ENCODE data around the gene FOCAD.

FOCAD gene

DNA sequence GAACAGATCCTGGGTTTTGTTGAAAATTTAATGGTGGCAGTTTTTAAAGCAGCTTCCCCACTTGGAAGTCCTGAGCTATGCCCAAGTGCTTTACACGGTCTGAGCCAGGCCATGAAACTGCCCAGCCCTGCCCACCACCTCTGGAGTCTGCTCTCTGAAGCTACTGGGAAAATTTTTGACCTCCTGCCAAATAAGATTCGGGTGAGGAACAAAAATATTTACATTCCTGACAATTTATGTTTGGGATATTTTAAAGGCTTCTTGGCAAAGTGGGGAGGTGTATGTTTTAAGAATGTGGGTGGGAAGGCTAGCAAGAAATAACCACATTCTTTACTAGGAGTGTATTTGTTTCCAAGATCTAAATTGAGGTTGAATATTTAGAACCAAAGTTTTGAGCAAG is 297.4 kb downstream of the FOCAD start:
- DNase-seq: no peak

DNA sequence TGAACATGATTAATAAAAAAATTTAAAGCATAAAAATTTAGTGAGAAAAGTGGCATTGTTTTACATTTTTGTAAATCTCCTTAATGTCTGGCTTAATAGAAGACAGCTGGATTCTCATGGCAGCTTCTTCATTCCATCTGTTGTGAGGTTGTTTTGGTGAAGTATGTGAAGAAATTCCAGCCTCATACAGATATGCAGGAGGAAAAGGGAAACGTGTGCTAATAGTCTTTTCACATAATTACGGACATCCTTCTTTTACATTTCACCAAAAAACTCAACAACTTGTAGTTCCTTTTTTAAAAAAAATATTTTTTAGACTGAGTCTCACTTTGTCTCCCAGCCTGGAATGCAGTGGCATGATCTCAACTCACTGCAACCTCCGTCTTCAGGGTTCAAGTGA is 300.4 kb downstream of the FOCAD start:
- no peak for DNase-seq

DNA sequence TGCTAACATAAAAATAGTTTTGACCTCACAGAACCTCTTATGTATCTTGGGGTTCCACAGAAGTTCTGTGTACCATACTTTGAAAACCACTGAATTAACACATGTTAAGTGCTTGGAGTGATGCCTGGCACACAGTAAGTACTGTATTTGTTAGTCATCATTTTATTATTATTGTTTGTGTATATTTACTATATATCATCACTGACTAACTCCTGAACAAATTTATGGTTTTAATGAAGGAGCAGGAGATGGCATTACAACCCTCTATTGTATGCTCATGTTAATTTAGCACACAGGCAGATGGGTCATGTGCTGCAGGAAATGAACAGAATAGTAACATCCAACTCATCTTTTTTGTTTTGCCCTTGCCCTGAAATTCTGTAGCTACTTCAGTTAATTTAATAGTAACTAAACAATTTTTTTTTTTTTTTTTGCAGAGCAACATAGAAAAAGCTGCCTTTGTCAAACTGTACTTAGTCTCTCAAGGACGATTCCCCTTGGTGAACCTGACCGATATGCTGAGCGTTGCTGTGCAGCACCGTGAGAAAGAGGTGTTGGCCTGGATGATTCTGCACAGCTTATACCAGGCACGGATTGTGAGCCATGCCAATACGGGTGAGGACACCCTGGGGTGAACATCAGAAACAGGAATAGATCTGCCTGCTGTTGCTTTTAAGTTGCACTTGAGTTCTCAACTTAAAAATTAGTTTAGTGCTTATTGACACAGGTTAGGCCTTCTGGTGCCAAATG is 302.0 kb downstream of the FOCAD start:
- no peak for DNase-seq

DNA sequence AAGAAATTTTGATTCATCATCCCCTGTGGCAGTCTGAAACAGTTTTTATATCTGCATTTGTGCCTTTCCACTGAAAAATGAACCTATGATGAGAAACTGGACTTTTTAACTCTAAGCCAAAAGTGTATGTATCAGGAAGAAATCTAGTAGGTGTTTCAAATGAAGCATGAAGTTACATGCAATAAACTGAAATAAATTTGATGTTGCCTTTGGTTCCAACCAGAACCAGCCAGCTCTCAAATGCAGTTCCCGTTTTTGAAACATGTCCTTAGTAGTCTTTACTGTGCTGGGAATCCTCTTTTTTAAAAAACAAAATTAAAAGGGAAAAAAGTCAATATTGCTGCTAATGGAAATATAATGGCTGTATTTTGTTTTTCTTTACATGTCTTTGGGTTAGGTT is 303.5 kb downstream of the FOCAD start:
- no peak for DNase-seq

DNA sequence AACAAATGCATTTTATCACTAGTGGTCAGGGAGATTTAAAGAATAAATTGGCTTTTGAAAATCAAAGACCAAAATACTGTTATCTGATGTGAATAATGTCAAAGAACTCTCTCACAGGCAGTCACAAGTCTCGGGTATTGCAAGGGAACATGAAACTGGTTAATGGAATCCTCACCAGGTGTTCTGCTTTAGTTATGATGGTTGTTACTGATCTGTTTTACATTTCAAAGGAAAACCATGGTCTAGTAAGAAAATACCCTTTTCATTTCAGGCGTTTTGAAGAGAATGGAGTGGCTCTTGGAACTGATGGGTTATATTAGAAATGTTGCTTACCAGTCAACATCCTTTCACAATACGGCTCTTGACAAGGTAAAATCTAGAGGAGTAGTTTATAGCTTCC is 304.0 kb downstream of the FOCAD start:
- no peak for DNase-seq

DNA sequence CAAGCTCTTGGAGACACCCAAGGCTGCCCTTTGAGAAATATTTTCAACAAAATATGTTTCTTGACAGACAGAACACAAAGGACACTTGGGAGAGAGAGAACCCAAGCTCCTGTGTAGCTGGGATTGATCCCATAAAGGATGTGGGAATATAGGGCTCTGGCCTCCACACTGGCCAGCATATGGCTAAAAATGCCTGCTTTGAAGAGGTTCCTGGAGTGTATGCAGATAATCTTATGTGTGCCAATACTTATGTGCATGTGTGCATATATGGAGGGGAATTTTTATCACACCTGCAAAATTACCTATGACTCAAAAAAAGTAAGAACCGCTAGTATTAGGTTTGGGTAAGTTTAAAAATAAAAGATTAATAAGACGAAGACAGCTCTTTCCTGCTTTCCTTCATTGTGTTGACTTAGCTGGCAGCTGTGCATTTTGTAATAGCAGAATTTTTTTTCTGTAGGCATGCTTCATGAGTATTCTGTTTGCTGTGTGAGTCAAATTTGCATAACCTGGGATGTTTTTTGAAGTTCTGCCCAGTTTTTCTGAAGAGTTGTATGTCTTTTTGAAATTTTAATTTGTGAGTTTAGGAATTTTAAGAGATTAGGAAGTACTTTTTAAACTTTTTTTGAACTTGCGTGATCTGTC is 304.7 kb downstream of the FOCAD start:
- no peak for DNase-seq

DNA sequence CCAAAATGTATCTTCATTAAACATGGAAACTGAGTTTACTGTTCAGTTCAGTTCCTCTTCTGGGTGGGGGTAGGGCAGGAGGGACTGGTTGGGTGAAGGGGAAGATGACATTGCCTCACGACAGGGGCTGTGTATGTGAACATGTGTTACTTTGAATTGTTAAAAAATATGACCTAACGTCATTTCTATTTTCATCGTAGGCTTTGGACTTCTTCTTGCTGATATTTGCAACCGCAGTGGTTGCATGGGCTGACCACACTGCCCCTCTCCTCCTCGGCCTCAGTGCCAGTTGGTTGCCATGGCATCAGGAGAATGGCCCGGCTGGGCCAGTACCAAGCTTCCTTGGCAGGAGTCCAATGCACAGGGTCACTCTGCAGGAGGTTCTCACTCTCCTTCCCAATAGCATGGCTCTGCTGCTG is 305.9 kb downstream of the FOCAD start:
- DNase-seq: no peak

DNA sequence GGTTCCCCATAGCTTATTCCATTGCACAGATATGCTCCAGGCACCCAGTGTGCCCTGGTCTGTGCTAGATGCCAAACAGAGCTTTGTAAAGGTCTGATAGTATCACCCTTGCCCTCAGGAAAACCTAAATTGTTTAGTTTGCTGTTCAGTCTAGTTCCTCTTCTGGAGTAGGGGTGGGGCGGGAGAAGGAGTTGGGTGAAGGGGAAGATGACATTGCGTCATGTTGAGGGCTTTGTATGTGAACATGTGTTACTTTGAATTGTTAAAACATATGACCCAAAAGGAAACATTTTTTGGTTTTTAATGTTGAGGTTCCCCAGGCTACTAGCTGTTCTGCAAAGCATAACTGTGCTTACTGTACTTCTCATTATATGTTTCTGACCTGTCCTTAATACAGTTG is 306.8 kb downstream of the FOCAD start:
- no peak for DNase-seq

DNA sequence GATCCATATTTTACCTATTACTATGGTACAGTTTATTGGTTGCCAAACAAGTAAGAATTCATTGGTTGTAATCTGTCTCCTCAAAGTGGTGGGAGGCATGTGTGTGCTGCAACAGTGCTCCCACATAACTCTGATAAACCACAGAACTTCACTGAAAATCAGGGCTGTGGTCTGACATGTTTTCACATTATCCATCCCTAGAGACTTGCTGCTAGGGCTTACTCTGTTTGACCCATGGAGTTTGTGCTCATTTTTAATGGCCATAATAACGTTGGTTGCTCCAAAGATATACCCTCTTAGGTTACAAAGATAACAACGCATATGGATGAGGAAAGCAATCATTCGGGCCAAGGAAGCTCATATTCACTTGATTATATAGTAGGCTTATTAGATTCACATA is 310.4 kb downstream of the FOCAD start:
- no peak for DNase-seq

DNA sequence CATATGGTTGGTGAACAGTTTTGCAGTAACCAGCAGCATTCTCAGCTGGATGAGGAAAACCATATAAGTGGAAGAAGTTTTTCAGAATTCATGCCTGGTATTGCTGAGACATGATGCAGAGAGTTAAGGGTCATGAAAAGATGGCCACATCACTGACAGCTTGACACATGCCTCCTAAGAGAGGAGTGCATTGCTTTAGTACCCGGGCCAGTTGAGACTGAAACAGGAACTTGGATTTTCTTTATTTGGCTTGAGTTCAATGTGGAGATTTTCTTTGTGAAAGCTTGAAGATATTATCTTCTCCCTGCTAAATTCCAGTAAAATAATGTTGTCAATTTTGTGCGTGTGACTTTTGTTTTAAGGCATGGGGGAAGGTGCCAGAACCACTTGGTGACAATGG is 311.6 kb downstream of the FOCAD start:
- no peak for DNase-seq

DNA sequence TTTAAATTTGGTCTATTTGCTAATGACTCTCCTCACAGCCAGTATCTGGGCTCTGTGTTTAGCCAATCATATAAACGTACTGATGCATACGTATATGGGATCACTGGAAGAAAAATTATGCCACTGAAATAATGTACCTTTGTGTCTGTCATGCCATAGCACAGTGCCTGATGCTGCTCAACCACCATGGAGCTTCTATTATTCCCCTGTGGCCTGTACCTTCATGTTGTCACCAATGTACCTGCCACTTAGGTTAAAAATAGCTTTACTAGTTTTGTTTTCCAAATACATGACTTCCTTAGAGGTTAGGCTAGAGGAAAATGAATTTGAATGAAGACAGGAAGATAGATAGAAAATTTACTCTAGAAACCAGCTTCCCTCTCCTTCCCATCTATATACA is 312.8 kb downstream of the FOCAD start:
- no peak for DNase-seq

DNA sequence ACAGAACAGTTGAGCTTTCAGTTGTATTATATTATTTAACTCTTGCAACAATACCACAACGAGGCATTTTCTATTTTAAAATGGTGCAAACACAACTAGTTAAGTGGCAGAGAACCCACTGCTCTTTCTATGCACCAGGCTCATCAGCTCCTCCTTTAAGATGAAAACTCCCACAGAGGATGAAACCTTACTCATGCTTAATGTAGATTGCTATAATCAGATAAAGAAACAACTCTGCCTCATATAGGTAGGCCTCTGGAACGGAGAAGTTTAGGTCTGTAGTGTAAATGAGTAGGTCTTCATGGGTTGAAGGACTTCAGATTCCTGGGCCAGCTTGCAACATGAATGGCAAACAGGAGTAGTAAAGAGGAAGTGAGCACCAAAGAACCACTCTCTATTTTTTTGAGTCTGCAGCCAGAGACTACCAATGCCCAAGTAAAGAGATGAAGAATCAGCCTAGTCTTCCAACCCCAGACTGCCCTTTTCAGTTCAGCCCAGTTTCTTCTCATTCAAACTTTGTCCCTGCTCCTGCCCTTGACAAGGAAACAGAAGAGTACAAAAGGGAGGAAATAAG is 313.5 kb downstream of the FOCAD start:
- no peak for DNase-seq

DNA sequence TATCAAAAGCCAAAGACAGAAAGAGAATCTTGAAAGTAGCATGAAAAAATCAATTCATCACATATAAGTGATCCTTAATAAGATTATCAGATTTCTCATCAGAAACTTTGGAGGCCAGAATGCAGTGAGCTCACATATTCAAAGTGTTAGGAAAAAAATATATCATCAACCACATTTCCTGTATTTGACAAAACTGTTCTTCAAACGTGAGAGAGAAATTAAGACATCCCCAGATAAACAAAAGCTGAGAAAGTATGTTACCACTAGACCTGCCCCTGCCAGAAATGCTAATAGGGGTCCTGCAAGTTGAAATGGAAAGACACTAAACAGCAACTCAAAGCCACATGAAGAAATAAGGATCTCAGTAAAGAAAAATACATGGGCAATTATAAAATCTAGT is 317.5 kb downstream of the FOCAD start:
- DNase-seq: no peak

DNA sequence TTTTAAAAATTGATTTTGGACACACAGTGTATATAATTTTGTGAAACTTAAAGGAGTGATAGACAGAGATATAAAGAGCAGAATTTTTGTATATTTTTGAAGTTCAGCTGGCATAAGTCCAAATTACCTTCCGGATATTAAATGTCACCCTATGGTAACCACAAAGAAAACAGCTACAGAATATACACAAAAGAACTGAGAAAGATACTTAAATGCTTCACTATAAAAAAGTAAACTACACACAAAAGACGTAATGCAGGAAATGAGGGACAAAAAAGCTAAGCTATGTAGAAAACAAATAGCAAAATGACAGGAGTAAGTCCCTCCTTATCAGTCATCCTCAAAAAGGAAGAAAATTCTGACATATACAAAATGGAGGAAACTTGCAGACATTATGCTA is 318.0 kb downstream of the FOCAD start:
- DNase-seq: no peak

DNA sequence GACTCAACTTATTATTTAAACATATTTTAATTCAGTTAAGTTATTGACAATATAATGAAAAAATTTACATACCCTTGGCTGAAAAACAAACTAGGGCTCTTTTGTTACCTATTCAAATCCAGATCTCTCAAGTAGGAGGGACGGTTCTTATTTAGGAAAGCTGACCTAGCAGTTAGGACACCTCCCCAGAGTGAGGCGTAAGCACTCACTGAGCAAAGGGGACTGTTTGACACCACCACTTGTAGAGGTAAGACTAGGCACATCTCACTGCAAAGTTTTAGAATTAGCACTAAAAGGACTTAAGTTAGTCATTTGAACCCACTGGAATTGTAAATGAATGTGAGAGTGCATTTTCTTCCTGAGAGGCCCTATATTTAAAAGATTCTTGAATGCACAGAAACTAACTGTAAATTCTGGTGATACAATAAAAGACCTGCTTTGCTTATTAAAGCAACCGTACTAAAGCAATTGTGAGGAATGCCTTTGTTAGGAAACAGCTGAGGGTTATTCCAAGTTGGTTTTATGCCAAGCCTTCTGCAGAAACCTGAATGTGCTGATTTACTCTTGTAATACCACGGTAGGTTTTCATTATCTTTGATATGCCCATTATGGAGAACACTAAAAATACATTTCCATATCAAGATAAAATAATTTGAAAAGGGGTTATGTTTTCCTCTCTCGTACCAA is 331.2 kb downstream of the FOCAD start:
- no peak for DNase-seq

DNA sequence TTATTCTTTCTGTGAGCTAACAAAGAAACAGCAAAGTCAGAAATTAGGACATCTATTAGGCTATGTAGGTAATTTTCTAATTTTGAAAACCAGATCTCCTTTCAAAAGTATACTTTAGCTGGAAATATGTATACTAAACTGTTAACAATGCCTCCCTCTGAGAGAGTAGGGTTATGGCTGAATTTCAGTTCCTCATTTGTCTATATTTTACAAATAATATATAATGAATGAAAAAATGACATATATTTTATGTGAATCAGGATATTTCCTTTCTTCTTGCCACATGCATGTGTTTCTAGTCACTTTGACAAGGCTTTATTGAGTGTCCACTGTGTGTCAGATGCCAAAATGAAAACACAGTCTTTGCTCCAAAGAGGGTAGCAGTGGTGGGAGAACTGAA is 331.9 kb downstream of the FOCAD start:
- no peak for DNase-seq

DNA sequence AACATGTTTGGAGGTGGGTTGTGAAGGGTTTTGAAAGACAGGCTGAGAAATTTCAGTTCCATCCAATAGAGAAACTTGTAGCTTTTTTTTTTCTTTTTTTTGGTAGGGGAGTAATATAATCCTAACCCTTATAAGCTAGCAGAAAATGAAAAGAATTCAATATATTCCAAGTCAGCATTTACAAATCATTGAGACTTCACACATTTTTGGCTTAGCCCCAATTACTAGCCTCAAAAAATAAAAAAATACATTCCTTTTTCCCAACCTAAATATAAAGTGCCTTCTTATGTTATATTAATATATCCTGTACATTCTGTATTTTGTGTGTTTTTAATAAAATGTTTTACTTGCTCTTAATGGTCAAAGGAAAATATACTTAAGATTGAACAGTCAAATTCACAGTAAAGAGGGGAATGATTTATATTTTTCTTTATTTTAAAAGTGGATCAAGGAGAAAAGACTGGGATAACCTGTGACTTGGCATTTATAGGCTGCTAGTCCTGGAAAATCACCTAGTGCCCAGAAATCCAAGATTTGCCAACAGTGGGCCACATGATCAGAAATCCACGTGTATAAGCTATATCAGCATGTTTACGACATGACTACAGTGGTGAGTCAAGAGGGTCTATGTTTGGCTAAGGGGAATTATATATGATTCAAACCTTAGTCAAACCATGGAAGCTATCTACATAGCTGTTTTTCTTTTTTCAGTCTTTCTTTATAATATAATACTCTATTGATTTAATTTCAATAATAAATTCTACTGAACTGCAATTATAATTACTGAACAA is 332.8 kb downstream of the FOCAD start:
- no peak for DNase-seq

DNA sequence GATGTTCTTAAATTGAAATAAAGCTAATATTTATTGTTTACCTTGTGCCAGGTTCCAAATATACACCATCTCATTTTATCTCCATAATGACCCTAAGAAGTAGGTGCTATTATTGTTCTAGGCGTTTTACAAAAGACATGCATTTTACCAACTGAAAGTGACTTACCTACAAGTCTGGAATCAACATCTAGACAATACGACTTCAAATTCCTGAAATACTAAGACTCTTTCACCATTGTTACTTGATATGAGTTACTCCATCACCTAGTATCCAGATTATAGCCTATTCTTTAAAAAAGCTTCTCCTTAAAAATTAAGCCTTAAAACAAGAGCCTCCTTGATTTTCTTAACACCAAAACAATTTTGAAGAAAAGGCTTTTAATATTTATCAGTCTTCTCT is 334.1 kb downstream of the FOCAD start:
- no peak for DNase-seq

DNA sequence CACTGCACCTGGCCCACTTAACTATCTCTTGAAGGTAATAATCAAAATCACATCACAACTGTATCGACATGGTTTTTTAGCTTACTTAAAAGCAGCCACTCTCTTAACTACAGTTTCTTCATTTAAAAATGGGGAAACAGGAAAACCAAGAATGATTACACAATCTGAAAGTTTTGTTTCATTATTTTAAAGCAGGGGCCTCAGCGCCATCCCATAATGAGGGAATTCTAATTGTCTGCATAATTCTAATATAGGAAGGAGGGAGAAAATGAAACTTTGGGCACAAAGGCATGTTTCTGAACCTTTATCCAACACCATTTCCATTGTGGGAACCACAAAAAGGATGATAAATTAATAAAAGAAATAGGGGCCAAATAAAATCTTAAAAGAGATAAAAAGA is 339.8 kb downstream of the FOCAD start:
- DNase-seq: no peak

DNA sequence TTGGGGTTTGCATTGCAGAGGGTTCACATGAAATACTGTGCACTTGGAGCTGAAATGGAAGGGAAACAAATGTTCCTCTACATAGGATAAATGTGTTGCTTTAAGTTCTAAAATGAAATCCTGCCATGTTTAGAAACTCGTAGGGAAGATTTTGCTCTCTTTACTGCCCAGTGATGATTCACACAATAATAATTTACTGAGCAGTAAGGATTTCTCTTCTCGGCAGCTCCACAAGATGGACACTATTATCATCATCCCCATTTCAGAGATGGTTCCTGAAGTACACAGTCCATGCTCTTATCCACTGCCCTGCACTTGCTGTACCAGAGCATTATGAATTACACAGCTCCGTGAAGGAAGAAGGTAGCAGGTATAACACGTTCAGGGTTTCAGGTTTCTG is 343.2 kb downstream of the FOCAD start:
- DNase-seq: no peak

DNA sequence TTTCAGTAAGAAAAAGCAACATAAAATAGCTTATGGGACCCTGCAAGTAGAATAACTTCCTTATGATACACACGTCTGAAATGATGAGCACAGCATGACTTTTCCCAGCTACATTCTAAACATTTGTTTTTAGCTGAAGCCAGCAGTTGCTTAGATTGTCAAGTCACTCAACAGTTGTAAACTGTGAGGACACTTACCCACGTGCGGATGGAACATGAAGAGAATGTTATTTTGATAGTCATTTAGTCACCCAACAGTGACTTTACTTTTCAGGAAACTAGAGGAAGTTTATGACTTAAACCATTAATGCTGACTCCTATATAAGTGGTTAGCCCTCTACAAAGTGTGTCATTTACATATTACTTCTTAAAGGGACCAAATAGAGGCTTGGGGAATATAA is 344.4 kb downstream of the FOCAD start:
- no peak for DNase-seq

DNA sequence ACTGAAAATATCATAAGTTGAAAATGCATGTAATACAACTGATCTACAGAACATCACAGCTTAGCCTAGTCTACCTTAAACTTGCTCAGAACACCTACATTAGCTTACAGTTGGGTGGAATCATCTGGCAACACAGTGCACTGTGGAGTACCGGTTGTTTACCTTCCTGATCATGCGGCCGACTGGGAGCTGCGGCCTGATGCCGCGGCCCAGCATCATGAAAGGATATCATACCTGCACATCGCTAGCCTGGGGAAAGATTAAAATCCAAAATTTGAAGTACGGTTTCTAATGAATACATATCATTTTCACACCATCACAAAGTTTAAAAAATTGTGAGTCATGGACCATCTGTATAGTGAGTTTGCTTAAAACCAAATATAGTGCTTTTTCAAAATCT is 345.6 kb downstream of the FOCAD start:
- no peak for DNase-seq

DNA sequence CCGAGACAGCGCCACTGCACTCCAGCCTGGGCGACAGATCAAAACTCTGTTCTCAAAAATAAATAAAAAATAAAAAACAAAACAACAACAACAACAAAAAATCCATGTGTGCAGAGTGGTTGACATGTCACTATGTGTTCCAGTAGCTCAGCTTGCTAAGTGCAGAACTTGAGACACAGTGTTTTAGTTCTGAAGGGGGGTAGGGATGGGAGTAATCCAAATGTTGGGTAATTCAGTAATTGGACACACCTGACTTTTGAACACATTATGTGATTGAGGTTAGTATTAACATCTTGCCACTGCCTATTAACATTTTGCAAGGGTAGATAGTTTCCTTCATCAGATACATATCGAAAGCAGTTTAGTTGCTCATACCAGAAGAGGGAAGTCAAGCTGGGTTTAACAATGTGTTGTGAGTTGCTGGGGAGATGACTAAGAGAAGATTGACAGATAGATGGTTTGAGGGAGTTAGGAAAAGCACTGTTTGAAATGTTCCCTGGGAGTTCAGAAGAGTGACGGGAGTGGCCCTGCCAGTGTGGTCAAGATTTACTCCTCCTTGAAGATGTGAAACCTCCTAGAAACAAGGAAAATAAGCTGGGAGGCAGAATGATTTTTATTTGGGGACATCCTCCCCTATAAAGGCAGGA is 346.5 kb downstream of the FOCAD start:
- peak; percentile 64 for DNase-seq
